Stimulated activated CD8-positive, alpha-beta memory T cell treated with anti-CD3 and anti-CD28 coated beads, Interleukin-7, amount 100 ng/mL, for 48 hours (primary cell): ENCODE results near the gene CARD6.
"Not testable (repeated sequence)": the region's sequence is repeated elsewhere in the genome, so short reads cannot be mapped to it uniquely, and the experiment has no call there.

Experiments used
- DNase-seq, 2 donors: peaks; one replicate each; pipeline ENCODE4 v3.0.0-alpha.2; 2020; ENCODE audit warnings: low read depth in 1 of 2; ENCODE audit errors: extremely low read depth in 1 of 2

CARD6 gene, protein sequence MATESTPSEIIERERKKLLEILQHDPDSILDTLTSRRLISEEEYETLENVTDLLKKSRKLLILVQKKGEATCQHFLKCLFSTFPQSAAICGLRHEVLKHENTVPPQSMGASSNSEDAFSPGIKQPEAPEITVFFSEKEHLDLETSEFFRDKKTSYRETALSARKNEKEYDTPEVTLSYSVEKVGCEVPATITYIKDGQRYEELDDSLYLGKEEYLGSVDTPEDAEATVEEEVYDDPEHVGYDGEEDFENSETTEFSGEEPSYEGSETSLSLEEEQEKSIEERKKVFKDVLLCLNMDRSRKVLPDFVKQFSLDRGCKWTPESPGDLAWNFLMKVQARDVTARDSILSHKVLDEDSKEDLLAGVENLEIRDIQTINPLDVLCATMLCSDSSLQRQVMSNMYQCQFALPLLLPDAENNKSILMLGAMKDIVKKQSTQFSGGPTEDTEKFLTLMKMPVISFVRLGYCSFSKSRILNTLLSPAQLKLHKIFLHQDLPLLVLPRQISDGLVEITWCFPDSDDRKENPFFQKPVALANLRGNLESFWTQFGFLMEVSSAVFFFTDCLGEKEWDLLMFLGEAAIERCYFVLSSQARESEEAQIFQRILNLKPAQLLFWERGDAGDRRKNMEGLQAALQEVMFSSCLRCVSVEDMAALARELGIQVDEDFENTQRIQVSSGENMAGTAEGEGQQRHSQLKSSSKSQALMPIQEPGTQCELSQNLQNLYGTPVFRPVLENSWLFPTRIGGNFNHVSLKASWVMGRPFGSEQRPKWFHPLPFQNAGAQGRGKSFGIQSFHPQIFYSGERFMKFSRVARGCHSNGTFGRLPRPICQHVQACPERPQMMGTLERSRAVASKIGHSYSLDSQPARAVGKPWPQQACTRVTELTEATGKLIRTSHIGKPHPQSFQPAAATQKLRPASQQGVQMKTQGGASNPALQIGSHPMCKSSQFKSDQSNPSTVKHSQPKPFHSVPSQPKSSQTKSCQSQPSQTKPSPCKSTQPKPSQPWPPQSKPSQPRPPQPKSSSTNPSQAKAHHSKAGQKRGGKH

DNA sequence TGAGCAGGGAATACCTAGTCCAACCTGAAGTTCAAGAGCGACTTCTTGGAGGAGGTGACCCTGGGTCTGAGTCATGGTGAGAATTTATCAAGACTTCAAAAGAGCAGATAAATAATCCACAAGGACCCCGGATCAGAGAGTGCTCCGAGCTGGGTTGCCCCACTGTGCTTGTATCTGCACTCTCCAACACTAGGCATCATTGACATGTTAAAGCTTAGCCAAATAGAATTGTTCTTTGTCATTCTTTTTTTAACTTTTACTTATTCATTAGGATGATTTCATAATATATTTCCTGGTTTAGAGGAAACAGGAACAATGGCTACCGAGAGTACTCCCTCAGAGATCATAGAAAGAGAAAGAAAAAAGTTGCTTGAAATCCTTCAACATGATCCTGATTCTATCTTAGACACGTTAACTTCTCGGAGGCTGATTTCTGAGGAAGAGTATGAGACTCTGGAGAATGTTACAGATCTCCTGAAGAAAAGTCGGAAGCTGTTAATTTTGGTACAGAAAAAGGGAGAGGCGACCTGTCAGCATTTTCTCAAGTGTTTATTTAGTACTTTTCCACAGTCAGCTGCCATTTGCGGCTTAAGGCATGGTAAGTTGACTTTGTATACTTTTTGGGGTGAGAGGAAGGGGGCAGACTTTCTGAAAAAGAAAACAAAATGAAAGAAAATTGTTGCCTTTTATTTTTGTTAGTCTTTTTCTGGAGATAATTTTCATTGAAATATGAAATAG is at the start of gene CARD6:
CARD6 (plus strand) TSS at position 300 of the 738 bp plus-strand sequence; CDS start at position 316, 16 bp downstream.
- no peak for DNase-seq

DNA sequence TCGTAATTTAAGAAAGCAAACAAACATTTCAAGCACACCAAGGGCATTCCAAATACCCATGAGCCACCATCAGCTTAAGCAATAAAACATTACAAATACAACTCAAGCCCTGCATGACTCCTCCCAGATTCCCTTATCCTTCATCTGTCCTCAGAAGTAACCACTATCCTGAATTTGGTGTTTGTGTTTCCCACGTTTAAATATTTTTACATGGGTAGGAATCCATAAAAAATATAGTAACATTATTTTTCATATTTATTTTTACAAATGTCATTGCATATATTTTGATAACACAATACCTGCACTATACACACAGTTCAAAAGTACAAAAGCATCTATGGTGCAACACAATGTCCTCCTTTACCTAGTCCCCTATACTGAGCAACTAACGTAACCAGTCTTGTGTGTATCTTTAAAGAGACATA is 49.4 kb upstream of the CARD6 start:
- DNase-seq, result no peak

DNA sequence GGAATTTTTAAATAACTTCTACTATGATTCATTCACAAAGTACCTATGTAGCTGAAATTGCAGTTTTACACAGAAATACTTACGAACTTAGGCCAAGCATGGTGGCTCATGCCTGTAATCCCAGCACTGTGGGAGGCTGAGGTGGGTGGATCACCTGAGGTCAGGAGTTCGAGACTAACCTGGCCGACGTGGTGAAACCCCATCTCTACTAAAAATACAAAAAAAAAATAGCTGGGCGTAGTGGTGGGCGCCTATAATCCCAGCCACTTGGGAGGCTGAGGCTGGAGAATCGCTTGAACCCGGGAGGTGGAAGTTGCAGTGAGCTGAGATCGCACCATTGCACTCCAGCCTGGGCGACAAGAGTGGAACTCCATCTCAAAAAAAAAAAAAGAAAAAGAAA is 48.5 kb upstream of the CARD6 start:
- not testable (repeated sequence) for DNase-seq

DNA sequence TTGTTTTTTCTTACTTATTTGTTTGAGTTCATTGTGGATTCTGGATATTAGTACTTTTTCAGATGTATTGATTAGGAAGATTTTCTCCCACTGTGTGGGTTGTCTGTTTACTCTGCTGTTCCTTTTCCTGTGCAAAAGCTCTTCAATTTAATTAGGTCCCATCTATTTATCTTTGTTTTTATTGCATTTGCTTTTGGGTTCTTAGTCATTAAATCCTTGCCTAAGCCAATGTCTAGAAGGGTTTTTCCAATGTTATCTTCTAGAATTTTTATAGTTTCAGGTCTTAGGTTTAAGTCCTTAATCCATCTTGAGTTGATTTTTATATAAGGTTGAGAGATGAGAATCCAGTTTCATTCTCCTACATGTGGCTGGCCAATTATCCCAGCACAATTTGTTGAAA is 46.8 kb upstream of the CARD6 start:
- DNase-seq, result not testable (repeated sequence)

DNA sequence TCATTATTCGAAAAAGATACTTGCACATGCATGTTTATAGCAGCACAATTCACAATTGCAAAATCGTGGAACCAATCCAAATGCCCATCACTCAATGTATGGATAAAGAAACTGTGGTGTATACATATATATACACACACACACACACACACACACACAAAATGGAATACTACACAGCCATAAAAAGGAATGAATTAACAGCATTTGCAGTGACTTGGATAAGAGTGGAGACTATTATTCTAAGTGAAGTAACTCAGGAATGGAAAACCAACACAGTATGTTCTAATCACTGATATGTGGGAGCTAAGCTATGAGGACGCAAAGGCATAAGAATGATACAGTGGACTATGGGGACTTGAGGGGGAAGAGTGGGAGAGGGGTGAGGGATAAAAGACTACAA is 46.3 kb upstream of the CARD6 start:
- DNase-seq, result not testable (repeated sequence)

DNA sequence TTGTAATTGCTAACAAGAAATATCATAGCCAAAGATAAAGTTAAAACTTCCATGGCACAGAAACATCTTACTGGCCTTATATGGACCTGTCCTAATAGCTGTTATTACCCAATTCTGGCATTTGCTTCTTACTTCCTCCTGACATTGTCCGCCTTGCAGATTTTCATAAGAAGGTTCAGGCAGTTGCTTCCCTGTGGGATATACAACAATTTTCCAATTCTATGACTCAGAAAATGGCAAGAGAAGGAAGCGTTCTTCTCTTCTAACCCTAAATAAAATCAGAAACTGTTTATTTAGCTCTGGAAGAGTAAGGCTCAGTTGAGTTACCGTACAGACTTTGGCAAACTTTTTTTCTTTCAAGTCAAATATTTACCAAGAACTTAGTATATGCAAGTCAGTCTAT is 44.7 kb upstream of the CARD6 start:
- DNase-seq, result no peak

DNA sequence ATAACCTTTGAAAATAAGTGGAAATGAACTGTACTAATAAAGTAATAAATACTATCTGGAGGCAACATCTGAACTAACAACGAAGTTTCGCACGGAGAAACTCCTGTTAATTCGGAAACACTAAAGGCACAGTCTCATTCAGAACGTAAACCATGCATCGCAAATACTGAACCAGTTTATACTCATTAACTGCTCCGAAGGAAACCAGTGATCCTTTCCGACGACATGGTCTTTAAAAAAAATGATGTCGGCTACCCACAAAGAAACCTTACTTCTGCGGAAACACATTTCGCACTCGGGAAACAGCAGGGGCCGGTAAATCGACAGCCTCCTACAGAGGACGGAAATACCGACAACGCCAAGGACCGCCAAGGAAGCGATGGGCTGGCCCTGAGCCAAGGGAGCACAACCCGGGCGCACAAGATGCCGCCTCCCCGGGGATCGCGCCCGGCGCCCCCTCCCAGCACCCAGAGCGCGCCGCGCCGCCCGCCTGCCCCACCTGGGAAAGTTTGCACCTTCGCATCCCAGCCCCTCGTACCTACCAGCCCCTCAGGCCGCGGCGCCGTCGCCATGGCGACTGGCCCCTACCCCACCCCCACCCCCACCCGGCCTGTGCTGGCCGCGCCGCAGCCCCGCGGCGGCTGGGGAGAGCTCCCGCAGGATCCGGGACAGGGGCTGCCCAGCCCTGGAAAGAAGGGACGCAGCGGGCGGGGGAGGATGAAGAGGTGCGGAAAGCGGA is 43.7 kb upstream of the CARD6 start:
- peak; percentile 55 to 59 for DNase-seq

DNA sequence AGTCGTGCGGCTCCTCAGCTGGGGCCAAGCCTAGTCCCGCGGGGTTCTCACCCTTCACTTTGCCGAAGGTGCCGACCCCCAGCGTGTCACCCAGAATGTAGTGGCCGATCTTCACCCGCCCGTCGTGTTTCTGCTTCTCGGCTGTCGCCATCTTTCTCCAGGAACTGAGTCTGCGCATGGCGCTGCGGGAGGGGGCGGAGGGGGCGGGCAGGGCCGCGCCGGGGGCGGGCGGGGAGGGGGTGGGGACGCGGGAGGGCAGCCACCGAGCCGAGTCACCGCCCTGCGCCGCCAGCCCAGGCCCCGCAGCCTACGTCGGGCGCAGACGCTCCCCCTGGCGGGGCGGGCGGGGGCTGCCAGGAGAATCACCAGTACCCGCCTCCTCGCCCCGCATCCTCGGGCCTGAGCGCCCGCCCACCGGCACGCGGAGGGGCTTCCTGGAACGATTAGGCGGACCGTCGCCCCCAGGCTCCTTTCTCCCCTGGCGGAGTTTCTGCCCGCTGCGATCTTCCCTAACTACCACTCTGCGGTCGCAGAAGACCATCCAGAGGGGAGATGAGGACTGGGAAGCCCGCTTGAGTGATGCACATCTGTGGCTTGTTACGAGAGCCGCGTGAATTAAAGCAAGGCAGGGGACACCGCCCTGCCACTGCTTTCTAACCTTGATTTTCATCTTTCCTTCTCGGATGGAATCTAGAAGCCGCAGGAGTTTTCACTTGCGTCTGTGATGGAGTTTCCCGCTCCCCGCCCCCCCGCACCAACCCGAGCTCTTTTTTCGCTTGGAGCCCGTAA is 43.0 kb upstream of the CARD6 start, which contains the start of gene PRKAA1:
PRKAA1 (minus strand) TSS at position 363 of the 789 bp plus-strand sequence; CDS start at position 178, 185 bp downstream.
- peak; percentile 77 to 82 for DNase-seq

DNA sequence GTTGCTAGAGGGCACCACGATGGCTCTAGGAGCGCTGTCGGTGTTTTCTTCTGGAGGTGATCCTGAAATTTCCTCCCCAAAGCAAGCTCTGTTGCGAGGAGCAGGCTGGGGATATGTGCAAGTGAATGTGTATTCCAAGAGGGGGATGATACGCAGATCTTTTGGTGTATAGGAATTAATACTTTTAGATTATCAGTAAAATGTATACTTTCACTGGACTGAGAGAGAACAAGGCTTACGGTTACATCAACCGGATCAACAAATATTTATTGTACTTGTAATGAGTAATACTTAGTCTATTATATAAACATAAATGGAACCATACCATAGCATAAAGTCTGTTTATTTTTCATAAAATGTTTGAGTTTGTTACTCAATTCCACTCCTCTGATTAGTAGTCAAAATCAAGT is 42.4 kb upstream of the CARD6 start:
- DNase-seq, result no peak

DNA sequence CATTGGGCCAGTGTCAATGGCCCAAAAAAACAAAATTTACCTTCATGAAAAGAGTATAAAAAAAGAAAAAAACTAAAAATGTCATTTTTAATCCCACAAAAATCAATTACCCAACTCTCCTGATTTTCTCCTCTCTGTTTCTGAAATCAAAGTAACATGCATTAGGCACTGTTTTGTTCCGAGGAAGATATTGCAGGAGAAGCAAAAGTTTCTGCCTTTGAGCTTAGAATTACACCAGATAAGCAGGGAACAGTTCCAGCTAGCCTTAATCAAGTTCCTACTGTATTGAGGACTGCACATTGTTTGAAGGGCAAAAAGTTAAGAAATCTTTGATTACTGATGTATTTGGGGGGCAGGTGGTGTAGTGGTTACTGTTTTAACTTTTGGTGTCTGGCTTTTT is 41.9 kb upstream of the CARD6 start:
- DNase-seq, result no peak

DNA sequence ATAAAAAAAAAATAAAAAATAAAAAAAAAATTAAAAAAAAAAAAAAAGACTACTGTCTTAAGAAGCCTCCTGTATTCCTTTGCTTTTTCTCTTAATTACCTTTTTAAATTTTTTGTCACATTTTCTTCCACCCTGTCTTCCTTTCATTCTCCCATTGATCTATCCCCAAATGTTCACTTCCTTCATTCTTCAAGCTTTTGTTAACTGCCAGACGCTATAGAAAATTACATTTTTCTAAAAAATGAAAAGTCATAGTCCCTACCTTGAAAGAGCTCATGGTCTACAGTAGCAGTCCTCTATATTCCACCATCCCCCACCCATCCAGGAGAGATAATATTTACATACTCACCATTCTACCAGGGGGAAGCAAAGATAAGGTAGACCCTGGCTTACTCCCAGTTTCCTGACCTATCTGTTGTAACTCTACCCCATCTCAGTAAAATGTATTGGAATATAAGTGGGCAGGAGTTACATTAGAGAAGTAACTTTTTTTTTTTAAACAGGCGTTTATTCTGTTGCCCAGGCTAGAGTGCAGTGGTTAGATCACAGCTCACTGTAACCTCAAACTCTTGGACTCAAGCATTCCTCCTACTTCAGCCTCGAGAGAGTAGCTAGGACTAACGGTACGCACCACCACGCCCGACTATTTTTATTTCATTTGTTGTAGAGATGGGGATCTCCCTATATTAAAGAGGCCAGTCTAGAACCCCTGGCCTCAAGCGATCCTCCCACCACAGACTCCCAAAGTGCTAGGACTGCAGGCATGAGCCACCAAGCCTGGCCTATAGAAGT is 39.2 kb upstream of the CARD6 start:
- DNase-seq, result no peak

DNA sequence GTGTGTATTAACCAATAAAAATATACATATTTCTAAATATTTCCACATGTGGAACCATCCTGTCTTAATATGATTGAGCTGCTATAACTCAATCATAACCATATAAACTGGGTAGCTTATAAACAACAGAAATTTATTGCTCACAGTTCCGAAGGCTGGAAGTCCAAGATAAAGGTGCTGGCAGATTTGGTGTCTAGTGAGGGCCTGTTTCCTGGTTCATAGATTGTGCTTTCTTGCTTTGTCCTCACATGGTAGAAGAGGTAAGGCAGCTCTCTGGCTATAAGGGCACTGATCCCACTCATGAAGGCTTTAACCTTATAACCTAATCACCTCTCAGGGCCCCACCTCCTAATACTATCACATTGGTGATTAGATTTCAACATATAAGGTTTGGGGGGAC is 29.0 kb upstream of the CARD6 start:
- no peak for DNase-seq

DNA sequence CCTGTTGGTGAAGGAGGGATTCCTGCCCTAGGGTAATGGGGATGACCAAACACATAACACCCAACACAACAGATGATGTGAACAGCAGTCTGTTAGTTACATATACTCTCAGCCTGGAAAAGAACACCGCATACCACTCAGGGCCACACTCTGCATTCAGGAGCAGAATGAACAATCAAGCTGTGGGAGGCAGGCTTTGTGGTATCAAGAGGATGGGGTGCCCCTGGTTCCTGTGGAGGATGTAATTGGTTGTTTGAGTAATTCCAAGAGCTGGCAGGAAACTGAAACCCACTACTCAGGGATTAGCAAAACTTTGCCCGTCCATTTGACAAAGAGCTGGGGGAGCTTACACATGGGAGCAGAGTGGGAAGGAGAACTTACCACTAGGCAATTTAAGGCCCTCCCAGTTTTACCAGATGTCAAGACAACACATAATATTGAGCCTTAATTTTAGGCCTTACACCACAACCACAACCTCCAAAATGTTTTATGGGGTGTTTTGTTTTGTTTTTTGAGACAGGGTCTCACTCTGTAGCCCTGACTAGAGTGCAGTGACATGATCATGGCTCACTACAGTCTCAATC is 27.4 kb upstream of the CARD6 start:
- peak in 1 of 2 donors; percentile 57 for DNase-seq

DNA sequence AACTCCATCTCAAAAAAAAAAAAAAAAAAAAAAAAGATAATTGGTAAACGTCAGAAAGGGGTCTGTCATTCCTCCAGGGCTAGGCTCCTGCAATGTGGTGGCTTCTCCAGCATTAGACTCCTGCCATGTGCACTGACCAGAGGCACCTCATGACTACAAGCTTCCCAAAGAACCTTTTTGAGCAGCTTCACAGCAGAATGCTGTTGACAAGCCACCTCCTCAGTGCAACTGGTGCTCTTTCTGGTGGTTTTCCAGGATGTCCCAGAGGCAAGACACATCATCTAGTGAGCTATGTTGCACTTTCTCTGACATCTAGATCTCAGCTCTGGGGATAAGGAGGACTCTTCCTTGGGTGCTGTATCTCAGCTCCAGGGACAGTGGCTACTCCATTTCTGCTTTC is 17.7 kb upstream of the CARD6 start:
- DNase-seq, result no peak

DNA sequence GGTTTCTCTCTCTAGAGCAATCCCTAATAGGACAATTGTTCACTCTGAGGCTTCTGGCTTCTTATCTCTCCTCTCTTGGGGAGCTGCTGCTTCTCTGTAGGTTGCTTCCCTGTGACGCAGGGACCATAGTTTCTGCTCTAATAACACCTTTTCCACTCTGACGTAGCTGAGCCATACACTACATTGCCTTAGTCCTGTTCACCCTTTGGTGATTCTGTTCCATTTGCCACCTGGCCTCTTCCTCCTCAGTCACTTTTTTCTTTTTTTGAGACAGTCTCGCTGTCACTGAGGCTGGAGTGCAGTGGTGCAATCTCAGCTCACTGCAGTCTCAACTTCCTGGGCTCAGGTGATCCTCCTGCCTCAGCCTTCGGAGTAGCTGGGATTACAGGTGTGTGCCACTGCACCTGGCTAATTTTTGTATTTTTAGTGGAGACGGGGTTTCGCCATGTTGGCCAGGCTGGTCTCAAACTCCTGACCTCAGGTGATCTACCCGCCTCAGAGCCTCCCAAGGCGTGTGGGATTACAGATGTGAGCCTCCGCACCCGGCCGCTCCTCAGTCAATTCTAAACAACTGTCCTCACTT is 15.6 kb upstream of the CARD6 start:
- not testable (repeated sequence) for DNase-seq

DNA sequence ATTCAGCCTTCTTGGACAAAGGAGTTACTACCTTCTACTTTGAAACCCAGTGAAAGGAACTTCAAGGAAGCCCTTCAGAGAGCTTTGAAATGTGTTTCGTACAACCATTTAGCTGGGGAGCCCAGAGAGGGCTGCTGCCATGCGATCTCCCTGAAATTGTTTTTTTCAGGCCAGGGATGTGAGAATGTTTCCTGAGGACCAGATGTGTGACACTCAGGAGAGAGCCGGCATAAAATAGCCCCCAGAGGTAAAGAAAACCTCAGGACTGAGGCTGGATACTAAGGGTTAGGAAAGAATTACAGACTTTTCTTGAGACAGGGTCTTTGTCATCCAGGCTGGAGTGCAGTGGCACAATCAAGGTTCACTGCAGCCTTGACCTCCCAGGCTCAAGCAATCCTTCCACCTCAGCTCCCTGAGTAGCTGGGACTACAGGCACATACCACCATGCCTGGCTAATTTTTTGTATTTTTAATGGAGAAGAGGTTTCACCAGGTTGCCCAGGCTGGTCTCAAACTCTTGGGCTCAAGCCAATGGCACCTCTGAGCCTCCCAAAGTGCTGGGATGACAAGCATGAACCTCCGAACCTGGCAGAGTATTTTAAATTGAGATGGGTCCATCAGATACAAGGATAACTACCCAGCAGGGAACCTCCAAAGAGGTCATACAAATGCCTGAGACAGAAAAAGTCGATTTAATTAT is 14.5 kb upstream of the CARD6 start:
- DNase-seq, result no peak
